GM21390 (cell line): ENCODE results near the gene ADGRF1.
"Not testable (repeated sequence)": the region's sequence is repeated elsewhere in the genome, so short reads cannot be mapped to it uniquely, and the experiment has no call there.

Experiments used
- ATAC-seq: cut with Tn5 transposase; IDR thresholded peaks from one replicate; pipeline ENCODE4 v1.9.1; 2021; ENCODE audit not compliant: unreplicated experiment

ADGRF1 gene

GRCh38 chr6:47061309-47062300 lies 19.5 kb upstream of the ADGRF1 start:
- ATAC-seq: no peak

DNA sequence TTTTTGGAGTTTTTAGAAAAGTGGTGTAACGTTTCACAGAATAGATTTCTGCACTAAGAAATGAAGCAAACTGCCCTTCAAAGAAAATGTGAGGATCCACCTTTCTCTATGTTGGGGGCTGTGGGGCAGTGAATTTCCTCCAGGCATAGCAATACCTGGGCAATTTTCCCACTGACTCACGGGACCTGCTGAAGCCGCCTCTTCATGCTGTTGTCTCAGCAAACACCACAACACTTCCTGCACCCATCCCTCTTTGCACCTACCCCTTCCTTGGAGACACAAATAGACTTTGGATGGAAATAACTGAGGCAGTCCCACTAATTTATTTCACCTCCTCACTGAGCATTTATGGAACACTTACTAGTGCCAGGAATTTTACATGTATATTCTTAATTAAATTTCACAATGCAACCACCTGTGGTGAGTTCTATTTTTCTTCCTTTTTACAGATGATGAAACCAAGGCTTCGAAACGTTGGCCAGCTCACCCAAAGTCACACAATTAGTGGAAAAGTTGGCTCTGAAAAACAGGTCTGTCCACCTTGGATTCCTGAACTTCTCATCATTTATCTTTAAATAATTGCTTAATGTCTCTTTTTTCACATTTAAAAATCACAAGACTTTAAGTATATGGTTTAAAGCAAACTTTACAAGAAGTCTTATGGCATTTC lies 17.2 kb upstream of the ADGRF1 start:
- ATAC-seq: no peak

DNA sequence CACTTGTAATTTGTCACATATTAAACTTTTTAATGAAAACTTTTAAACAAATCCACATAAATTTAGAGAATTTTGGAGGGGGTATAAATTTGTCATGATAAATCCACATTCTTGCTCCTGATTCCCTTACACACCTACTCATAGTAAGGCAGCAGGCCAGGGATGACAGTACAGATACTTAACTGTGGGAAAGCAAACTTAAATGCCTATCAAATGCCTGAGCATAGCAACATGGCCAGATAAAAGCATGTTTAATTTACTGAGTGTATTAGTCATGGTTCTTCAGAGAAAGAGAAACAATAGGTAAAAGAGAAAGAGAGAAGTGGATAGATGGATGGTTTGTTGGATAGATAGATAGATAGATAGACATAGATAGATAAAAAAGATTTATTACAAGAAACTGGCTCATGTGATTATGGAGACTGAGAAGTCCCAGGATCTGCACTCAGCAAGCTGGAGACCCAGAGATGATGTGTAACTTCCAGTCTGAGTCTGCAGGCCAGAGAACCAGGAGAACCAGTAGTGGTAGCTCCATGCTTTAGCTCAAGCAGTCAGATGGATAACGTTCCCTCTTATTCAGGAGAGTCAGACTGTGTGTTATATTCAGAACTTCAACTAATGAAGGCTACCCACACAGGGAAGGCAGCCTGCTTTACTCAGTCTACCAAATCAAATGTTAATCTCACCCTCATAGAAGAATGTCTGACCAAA lies 15.9 kb upstream of the ADGRF1 start:
- no peak for ATAC-seq

DNA sequence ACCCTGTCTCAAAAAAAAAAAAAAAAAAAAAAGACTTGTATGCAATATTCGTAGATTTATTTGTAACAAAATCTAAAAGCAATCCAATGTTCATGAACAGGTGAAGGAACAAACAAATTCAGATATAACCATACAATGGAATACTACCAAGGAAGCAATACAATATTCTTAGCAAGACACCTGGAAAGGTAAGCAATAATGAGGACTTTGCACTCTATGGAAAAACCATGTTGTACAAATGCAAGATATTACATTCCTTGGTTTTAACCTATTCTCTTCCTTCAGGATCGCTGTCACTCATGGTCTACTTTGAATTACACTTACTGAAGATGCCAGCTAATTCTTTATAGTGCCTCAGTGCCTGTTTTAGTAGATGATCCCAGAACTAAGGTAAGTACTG lies 14.7 kb upstream of the ADGRF1 start:
- no peak for ATAC-seq

- ATAC-seq: not testable (repeated sequence)
Measured at GRCh38 chr6:47054302-47054701, 12.2 kb upstream of the ADGRF1 start.

GRCh38 chr6:47048638-47049037 lies 6.5 kb upstream of the ADGRF1 start:
- no peak for ATAC-seq

DNA sequence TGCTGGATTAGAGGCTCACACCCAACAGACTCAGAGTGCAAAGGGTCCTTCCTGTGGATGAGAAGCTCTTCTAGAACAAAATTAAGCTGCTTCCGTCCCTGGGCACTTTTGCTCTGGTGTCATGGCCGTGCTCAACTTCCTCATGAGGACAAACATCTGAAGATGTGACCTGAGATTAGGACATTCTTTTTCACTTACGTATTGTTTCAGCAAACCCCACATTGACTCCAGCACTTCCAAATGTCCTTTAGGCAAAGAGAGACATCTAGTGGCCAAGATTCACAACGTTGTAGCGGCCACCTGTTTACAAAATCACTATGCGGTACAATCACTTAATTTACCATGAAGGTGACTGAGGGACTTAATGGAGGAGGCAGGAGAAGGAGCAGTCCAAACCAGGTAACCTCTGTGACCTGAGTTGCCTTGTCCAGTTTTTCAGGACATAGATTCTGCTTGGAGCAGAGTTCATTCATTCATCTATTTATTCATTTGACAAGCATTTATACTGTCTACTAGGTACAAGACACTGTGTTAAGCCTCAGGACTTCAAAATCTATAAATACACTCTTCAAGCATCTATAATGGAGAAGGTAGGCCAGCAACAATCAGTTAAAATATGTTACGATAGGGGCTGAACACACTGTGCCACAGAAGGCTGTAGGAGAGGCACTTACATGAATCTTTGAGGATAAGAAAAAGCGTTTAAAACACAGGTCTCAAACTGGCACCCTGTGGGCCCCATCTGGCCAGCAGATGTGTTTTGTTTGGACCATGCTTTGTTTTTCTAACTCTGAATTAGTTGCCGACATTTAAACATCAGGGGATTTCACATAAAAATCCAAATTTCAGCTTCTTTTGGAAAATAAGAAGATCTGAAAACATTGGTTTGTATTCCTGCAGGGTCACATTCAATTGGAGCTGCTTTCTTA lies 5.6 kb upstream of the ADGRF1 start:
- peak; percentile 92 for ATAC-seq

DNA sequence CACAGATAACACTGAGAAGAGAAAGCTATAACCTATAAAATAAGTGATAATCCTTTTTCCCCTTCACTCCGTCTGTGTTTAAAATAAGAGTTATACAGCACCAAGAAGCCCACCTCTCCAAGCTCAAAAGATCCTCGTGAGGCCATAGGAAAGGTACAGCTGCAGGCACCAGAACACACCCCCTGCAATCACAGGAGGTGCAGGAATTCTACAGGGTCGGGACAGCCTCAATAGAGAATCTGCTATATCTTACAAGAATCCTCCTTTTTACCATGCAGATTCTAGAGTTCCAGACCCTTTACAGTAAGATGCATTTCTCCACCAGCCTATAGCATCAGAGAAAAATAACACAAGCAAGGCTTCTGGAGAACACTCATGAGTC lies 5.0 kb upstream of the ADGRF1 start:
- ATAC-seq: no peak

GRCh38 chr6:47044397-47044796 lies 2.3 kb upstream of the ADGRF1 start:
- no peak for ATAC-seq

GRCh38 chr6:47043286-47043685 lies 1.2 kb upstream of the ADGRF1 start:
- ATAC-seq: no peak

GRCh38 chr6:47041741-47042140 lies 391 bp downstream of the ADGRF1 start:
- no peak for ATAC-seq

- no peak for ATAC-seq
Measured at GRCh38 chr6:47034926-47035325, 7.2 kb downstream of the ADGRF1 start.

DNA sequence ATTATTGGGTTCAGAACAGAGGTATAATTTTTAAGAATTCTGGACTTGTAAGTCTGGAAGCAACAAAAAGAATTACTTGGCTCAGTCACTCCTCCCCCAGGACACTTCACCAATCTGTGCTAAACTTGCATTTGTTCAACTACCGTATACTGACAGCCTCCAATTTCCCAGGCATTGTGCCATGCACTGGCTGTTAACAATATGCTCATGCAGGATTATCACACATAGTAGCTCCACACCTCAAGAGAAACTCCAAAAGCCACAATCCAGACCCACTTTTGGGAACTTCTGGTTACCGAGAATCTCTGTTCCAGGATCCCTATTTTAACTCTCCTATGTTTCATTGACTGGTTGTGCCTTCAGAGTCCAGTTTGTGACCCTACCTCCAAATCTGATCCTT lies 7.7 kb downstream of the ADGRF1 start:
- ATAC-seq: no peak

DNA sequence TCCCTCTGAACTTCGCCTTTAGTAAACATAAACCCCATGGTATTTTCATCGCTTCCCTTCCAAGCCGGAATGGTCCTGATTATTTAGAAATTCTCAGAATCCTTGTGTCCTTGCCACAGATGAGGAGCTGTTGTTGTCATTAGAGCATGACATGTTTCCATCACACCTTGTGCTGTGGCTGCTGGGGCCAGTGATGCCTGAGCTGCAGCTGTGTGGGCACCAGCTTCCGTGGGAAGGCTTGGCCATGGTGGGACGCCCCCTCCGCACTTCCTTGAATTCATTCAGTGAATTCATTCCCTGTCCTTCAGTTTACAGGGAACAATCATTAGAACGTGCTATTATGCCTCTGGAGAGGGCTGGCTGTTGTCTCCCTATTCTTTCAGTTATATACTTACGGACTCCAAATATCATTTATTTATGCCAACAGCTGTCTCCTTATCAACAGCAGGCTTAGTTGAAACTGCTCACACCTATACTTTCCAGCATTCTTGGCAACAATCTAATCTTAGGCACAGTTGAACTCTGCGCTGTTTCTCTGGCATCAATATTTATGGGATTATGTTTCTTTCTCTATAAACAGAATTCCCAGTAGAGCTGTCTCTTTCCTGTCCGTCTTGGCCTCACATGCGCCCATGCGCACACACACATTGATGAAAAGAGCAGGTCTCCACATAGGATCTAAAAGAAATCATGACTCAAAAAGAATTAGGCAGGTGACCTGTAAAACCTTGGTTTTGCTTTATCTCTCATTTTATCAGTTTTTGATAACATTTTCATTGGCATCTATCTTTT lies 9.0 kb downstream of the ADGRF1 start:
- ATAC-seq: no peak

DNA sequence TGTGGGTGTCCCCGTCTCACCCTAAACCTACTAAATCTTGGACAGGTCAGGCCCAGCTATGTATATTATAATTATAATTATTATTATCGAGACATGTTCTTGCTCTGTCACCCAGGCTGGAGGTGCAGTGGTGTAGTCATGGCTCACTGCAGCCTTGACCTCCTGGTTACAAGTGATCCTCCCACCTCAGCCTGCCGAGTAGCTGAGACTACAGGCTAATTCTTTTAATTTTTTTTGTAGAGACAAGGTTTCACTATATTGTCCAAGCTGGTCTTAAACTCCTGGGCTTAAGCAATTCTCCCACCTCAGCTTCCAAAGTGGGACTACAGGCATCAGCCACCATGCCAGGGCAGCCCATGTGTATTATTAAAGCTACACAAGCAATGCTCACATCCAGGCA lies 10.5 kb downstream of the ADGRF1 start:
- ATAC-seq: no peak

- no peak for ATAC-seq
Measured at GRCh38 chr6:47029865-47030561, 12.1 kb downstream of the ADGRF1 start.

DNA sequence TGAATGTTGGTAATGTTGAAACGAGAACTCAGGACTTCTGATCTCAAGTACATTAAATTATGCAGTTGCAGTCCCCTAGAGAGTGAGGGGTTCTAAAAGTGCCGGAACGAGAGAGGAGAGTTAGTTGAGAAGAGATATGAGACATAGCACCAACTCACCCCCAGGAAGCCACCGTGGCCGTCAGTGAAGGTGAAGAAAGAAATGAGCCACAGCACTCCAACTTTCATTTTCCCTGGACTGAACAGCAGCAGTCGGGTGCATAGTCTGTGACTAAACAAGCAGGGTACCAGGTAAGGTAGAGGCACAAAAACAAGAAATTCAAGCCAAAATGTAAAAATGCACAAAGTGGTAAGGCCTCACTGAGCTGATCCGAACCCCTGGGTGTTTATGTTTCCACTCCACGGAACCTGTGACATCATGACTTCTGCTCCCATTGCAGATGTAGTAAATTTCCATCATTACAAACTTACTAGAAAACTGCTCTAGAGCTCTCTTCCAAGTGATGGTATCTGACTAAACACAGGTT lies 13.2 kb downstream of the ADGRF1 start:
- ATAC-seq: no peak

DNA sequence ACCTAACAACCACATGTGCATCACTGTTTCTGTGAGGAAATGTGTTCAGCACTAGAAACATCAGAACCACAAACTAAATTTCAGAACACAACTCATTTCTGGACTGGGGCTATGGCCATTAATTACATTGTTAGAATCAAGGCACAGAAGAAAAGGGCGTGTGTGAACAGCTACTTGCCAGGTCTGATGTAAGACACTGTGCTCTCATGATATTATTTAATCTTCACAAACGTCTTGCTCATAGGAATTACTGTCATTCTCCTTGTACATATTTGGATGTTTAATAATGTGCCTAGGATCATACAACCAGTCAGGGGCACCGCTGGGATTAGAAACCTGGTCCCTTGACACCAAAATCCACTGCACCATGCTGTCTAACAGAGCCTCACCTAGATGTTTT lies 14.8 kb downstream of the ADGRF1 start:
- ATAC-seq: no peak

- ATAC-seq: no peak
Measured at GRCh38 chr6:47026679-47027078, 15.5 kb downstream of the ADGRF1 start.
